MM.1S (cell line): ENCODE data around the gene C2CD3.

Source experiments
- EZH2 ChIP-seq: fragments of 300-600 bp; sonication (generic); optimal IDR thresholded peaks from 2 replicates; pipeline ENCODE3; 2017; ENCODE audit warnings: low read depth, mild to moderate bottlenecking, antibody characterized with exemption, low read length, mixed read lengths
- EZH2phosphoT487 ChIP-seq: fragments of 300-600 bp; sonication (generic); IDR thresholded peaks from 2 replicates; pipeline ENCODE4 v1.6.1; 2018; ENCODE audit warnings: antibody characterized with exemption, low read length
- TF ChIP-seq, protein P1 (sequence below): fragments of 300-600 bp; sonication (generic); IDR thresholded peaks from 2 replicates; pipeline ENCODE4 v1.5.1; 2016; ENCODE audit warnings: antibody characterized with exemption, low read length, mixed read lengths

DNA sequence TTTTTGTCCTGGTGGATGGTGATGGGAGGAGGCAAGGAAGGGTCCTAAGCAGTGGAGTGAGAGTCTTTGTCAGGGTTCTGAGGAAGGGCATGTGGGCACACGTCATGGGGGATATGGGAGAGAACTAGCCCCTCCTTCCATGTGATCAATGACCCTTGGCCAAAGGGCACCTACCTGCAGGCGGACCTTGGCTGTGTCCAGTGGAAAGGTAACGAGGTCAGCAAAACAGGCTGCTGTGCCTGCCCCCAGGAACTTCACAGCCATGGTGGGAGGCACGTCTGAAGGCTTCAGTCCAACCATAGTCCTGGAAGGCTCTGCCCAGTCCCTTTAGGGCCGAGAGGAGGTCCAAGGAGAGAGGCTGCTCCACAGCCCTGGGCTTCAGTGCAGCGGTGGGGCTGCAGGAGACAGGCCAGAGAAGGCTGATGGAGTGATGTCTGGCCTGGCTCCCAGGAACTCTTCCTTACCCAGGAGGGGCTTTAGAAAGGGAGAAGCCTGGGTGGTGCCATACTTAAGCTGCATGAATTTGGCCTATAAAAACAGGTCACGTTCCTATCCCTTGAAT is 164.0 kb downstream of the C2CD3 start:
- TF ChIP-seq, protein P1, sequence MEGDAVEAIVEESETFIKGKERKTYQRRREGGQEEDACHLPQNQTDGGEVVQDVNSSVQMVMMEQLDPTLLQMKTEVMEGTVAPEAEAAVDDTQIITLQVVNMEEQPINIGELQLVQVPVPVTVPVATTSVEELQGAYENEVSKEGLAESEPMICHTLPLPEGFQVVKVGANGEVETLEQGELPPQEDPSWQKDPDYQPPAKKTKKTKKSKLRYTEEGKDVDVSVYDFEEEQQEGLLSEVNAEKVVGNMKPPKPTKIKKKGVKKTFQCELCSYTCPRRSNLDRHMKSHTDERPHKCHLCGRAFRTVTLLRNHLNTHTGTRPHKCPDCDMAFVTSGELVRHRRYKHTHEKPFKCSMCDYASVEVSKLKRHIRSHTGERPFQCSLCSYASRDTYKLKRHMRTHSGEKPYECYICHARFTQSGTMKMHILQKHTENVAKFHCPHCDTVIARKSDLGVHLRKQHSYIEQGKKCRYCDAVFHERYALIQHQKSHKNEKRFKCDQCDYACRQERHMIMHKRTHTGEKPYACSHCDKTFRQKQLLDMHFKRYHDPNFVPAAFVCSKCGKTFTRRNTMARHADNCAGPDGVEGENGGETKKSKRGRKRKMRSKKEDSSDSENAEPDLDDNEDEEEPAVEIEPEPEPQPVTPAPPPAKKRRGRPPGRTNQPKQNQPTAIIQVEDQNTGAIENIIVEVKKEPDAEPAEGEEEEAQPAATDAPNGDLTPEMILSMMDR: no peak
- no peak for TF ChIP-seq EZH2
- TF ChIP-seq EZH2phosphoT487: no peak
